GM18867 (cell line): ENCODE measurements around the gene PPFIA2.
A peak's percentile ranks its signal among the peaks of the same experiment; 100 is the strongest.

ENCODE experiments used
- ATAC-seq: cut with Tn5 transposase; IDR thresholded peaks from one replicate; pipeline ENCODE4 v1.9.1; 2021; ENCODE audit warnings: mild to moderate bottlenecking, moderate library complexity; ENCODE audit not compliant: unreplicated experiment

PPFIA2 gene

GRCh38 chr12:81564237-81564636 is 194.9 kb downstream of the PPFIA2 start:
- no peak for ATAC-seq

GRCh38 chr12:81558031-81558430 is 201.1 kb downstream of the PPFIA2 start:
- no peak for ATAC-seq

- ATAC-seq = no peak
Observed at GRCh38 chr12:81546811-81547210, 212.3 kb downstream of the PPFIA2 start.

- ATAC-seq = no peak
Observed at GRCh38 chr12:81543621-81544139, 215.5 kb downstream of the PPFIA2 start.

GRCh38 chr12:81542065-81543010 is 216.8 kb downstream of the PPFIA2 start:
- ATAC-seq = no peak

GRCh38 chr12:81541121-81541520 is 218.0 kb downstream of the PPFIA2 start:
- ATAC-seq = no peak

GRCh38 chr12:81539279-81539678 is 219.9 kb downstream of the PPFIA2 start:
- ATAC-seq = no peak

- no peak for ATAC-seq
Observed at GRCh38 chr12:81533054-81533453, 226.1 kb downstream of the PPFIA2 start.

- no peak for ATAC-seq
Observed at GRCh38 chr12:81530352-81530751, 228.8 kb downstream of the PPFIA2 start.

- ATAC-seq = peak; percentile 77
Observed at GRCh38 chr12:81520064-81520945, 238.8 kb downstream of the PPFIA2 start.

- ATAC-seq = no peak
Observed at GRCh38 chr12:81518638-81519037, 240.5 kb downstream of the PPFIA2 start.

GRCh38 chr12:81517296-81517695 is 241.9 kb downstream of the PPFIA2 start:
- ATAC-seq = no peak

- ATAC-seq = no peak
Observed at GRCh38 chr12:81502912-81503695, 256.0 kb downstream of the PPFIA2 start.

GRCh38 chr12:81500788-81501187 is 258.4 kb downstream of the PPFIA2 start:
- no peak for ATAC-seq

- no peak for ATAC-seq
Observed at GRCh38 chr12:81499809-81500208, 259.3 kb downstream of the PPFIA2 start.

- ATAC-seq = no peak
Observed at GRCh38 chr12:81492131-81492720, 266.9 kb downstream of the PPFIA2 start.

GRCh38 chr12:81472934-81473333 is 286.2 kb downstream of the PPFIA2 start:
- no peak for ATAC-seq

- ATAC-seq = no peak
Observed at GRCh38 chr12:81470923-81471322, 288.2 kb downstream of the PPFIA2 start.

GRCh38 chr12:81468206-81468605 is 290.9 kb downstream of the PPFIA2 start:
- no peak for ATAC-seq

- ATAC-seq = no peak
Observed at GRCh38 chr12:81465876-81466275, 293.3 kb downstream of the PPFIA2 start.
